ENCODE data around the gene SLC25A22. TPM values are rescaled to one million over a fixed set of nuclear protein-coding genes. Genes with fewer than 3 reads are reported as not detected.

The SLC25A22 gene
- polyA plus RNA-seq, 1 of the 3 experiments (the other 2 are of a cell fraction), result 50.9 TPM

DNA sequence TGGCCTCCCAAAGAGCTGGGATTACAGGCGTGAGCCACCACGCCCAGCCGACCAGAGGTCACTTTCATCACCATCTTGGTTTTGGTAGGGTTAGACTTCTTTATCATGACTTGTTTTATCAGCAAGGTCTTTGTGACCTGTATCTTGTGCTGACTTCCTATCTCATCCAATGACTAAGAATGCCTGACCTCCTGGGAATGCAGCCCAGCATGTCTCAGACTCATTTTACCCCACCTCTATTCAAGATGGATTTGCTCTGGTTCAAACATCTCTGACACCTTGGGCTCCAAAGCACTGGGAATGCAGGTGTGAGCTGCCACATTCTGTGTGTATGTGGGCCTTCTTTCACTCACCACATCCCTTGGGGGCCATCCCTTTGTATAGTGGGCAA is 55.9 kb downstream of the SLC25A22 start:
- H3K9me3 ChIP-seq, result no peaks in the 10 kb centered on the region
- POLR2A ChIA-PET, result no interaction called here
- TF ChIP-seq EP300 (IDR thresholded peaks at IDR 0.05; ENCODE audit: borderline replicate concordance in 1 of 2, low read depth in 1 of 2, low read length in 1 of 2), result no peak
- TF ChIP-seq, protein P1, sequence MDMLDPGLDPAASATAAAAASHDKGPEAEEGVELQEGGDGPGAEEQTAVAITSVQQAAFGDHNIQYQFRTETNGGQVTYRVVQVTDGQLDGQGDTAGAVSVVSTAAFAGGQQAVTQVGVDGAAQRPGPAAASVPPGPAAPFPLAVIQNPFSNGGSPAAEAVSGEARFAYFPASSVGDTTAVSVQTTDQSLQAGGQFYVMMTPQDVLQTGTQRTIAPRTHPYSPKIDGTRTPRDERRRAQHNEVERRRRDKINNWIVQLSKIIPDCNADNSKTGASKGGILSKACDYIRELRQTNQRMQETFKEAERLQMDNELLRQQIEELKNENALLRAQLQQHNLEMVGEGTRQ (IDR thresholded peaks at IDR 0.05; ENCODE audit: borderline replicate concordance, low read depth, low read length), result no peak
- TF ChIP-seq SMC3 (IDR thresholded peaks at IDR 0.05; ENCODE audit: low read depth, low read length), result no peak
- no peak for TF ChIP-seq FOXM1 (IDR thresholded peaks at IDR 0.05; ENCODE audit: low read depth)
- TF ChIP-seq, protein P2, sequence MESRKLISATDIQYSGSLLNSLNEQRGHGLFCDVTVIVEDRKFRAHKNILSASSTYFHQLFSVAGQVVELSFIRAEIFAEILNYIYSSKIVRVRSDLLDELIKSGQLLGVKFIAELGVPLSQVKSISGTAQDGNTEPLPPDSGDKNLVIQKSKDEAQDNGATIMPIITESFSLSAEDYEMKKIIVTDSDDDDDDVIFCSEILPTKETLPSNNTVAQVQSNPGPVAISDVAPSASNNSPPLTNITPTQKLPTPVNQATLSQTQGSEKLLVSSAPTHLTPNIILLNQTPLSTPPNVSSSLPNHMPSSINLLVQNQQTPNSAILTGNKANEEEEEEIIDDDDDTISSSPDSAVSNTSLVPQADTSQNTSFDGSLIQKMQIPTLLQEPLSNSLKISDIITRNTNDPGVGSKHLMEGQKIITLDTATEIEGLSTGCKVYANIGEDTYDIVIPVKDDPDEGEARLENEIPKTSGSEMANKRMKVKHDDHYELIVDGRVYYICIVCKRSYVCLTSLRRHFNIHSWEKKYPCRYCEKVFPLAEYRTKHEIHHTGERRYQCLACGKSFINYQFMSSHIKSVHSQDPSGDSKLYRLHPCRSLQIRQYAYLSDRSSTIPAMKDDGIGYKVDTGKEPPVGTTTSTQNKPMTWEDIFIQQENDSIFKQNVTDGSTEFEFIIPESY (IDR thresholded peaks at IDR 0.05; ENCODE audit: borderline replicate concordance, low read depth), result no peak
- no peak for TF ChIP-seq RAD21 (IDR thresholded peaks at IDR 0.05; ENCODE audit: low read length)
- no peak for TF ChIP-seq PBX3 (IDR thresholded peaks at IDR 0.05)
- no peak for TF ChIP-seq NRF1 (IDR thresholded peaks at IDR 0.05; ENCODE audit: low read depth, low read length)
- no peak for TF ChIP-seq MXI1 (IDR thresholded peaks at IDR 0.05; ENCODE audit: low read depth, low read length)
- no peak for TF ChIP-seq ELF1 (IDR thresholded peaks at IDR 0.05)
- TF ChIP-seq, protein P3, sequence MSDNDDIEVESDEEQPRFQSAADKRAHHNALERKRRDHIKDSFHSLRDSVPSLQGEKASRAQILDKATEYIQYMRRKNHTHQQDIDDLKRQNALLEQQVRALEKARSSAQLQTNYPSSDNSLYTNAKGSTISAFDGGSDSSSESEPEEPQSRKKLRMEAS (IDR thresholded peaks at IDR 0.05; ENCODE audit: low read depth), result no peak
- TF ChIP-seq CHD2 (IDR thresholded peaks at IDR 0.05; ENCODE audit: low read length, partially characterized antibody), result no peak
- no peak for TF ChIP-seq JUND (IDR thresholded peaks at IDR 0.05)
- no peak for TF ChIP-seq CTCF (IDR thresholded peaks at IDR 0.05)
- no peak for TF ChIP-seq SIN3A (IDR thresholded peaks at IDR 0.05; ENCODE audit: borderline replicate concordance, low read depth, low read length)
- no peak for TF ChIP-seq FOXJ3 (CRISPR knock-in tag; IDR thresholded peaks at IDR 0.05)
- no peak for TF ChIP-seq YY1 (IDR thresholded peaks at IDR 0.05; ENCODE audit: low read depth)
- no peak for TF ChIP-seq GABPA (IDR thresholded peaks at IDR 0.05; ENCODE audit: low read depth)
- no peak for TF ChIP-seq USF1 (IDR thresholded peaks at IDR 0.05; ENCODE audit: borderline replicate concordance, low read depth)
- TF ChIP-seq POLR2AphosphoS5 (IDR thresholded peaks at IDR 0.05; ENCODE audit: low read depth, low read length), result no peak
- H3K9ac ChIP-seq, result no peak overlapping the region
- H3K36me3 ChIP-seq (replicated peaks in 1 of 2; ENCODE audit: control insufficient read depth in 1 of 2, insufficient read depth in 2 of 2, low read length in 1 of 2), result no peaks in the 10 kb centered on the region
- no peak for DNase-seq
- no peaks in the 10 kb centered on the region for H3K9me2 ChIP-seq
- no peak overlapping the region for H3K4me2 ChIP-seq
- no peak overlapping the region for H2AFZ ChIP-seq (ENCODE audit: low read depth)
- no peaks in the 10 kb centered on the region; the same call in 1 of the 2 replicates for H3K27me3 ChIP-seq (ENCODE audit: insufficient read depth)
- no peaks in the 10 kb centered on the region for H3F3A ChIP-seq (replicated peaks; ENCODE audit: insufficient read depth)
- no peaks in the 10 kb centered on the region for H4K20me1 ChIP-seq (ENCODE audit: insufficient read depth)
- peaks cover 0 to 3% of the 10 kb centered on the region in 2 experiments; a peak in 1 of 4 replicates for H3K4me1 ChIP-seq (ENCODE audit: control insufficient read depth in 1 of 2, insufficient read depth in 2 of 2, low read depth in 1 of 2, low read length in 1 of 2)
- no peak overlapping the region; a peak in 1 of 4 replicates for H3K4me3 ChIP-seq (ENCODE audit: low read depth in 2 of 2, low read length in 1 of 2)
- 97% methylated on average over 3 of the region's 3 CpGs for WGBS (ENCODE audit: low lambda C conversion rate)
- no peak overlapping the region for H3K27ac ChIP-seq (ENCODE audit: low read depth in 2 of 2, low read length in 1 of 2)
- no peaks in the 10 kb centered on the region for H3K79me2 ChIP-seq (ENCODE audit: insufficient read depth)
- CTCF ChIA-PET, result no interaction called here
